Neuronal stem cell (in vitro differentiated cells): ENCODE data around the gene AXIN2.

Source experiments
- DNase-seq: peaks from one replicate; pipeline ENCODE4 v3.0.0-alpha.2; 2013; ENCODE audit warnings: low spot score
- H2AFZ ChIP-seq: one replicate; pipeline ENCODE4 v1.6.1; 2013; ENCODE audit warnings: mild to moderate bottlenecking, low read length, inconsistent platforms
- H2AK5ac ChIP-seq: 2 replicates; pipeline ENCODE4 v1.6.1; 2013; ENCODE audit warnings: low read depth, mild to moderate bottlenecking, inconsistent platforms, low read length, moderate library complexity, mixed read lengths
- H2BK120ac ChIP-seq: 2 replicates; pipeline ENCODE4 v1.6.1; 2013; ENCODE audit warnings: low read depth, mild to moderate bottlenecking, inconsistent platforms, low read length, moderate library complexity, mixed read lengths
- H2BK12ac ChIP-seq: one replicate; pipeline ENCODE4 v1.6.1; 2013; ENCODE audit warnings: low read length, inconsistent platforms
- H2BK15ac ChIP-seq: 2 replicates; pipeline ENCODE4 v1.6.1; 2013; ENCODE audit warnings: mild to moderate bottlenecking, low read length, inconsistent platforms, mixed read lengths
- H2BK5ac ChIP-seq: one replicate; pipeline ENCODE4 v1.6.1; 2013; ENCODE audit warnings: inconsistent platforms, mild to moderate bottlenecking, low read length, moderate library complexity
- H3K14ac ChIP-seq: one replicate; pipeline ENCODE4 v1.6.1; 2013; ENCODE audit warnings: low read length, inconsistent platforms
- H3K18ac ChIP-seq: 2 replicates; pipeline ENCODE4 v1.6.1; 2013; ENCODE audit warnings: low read length, inconsistent platforms
- H3K23ac ChIP-seq: 2 replicates; pipeline ENCODE4 v1.6.1; 2013; ENCODE audit warnings: low read depth, mild to moderate bottlenecking, mixed read lengths, low read length, inconsistent platforms; ENCODE audit not compliant: poor library complexity
- H3K27ac ChIP-seq: replicated peaks from 3 replicates; pipeline ENCODE4 v1.5.1; 2013; ENCODE audit warnings: low read length, inconsistent platforms
- H3K27me3 ChIP-seq, 3 experiments: 2 replicates each; pipeline ENCODE4 v1.6.1; 2013; ENCODE audit warnings: low read length in 3 of 3, mild to moderate bottlenecking in 2 of 3, inconsistent platforms in 1 of 3, low read depth in 1 of 3, mixed read lengths in 1 of 3, moderate library complexity in 1 of 3; ENCODE audit not compliant: control insufficient read depth in 3 of 3, insufficient read depth in 3 of 3
- H3K36me3 ChIP-seq, 2 donors: replicated peaks in 1 of 2; 2 replicates each; pipeline ENCODE4 v1.6.1; 2013; ENCODE audit warnings: low read length in 2 of 2; ENCODE audit not compliant: control insufficient read depth in 2 of 2, insufficient read depth in 2 of 2
- H3K4ac ChIP-seq: 2 replicates; pipeline ENCODE4 v1.6.1; 2013; ENCODE audit warnings: inconsistent platforms, mild to moderate bottlenecking, low read length, moderate library complexity
- H3K4me1 ChIP-seq, 2 donors: 1 replicate in 1 of 2; 2 replicates in 1 of 2; pipeline ENCODE4 v1.6.1; 2013; ENCODE audit warnings: low read length in 2 of 2, low read depth in 1 of 2; ENCODE audit not compliant: control insufficient read depth in 2 of 2, insufficient read depth in 1 of 2
- H3K4me2 ChIP-seq: one replicate; pipeline ENCODE4 v1.6.1; 2013; ENCODE audit warnings: mild to moderate bottlenecking, low read length, inconsistent platforms; ENCODE audit not compliant: insufficient read depth, poor library complexity, severe bottlenecking
- H3K4me3 ChIP-seq, 2 donors: 2 replicates each; pipeline ENCODE4 v1.5.1; 2013; ENCODE audit warnings: low read length in 2 of 2, mild to moderate bottlenecking in 2 of 2, inconsistent platforms in 1 of 2, moderate library complexity in 1 of 2
- H3K79me1 ChIP-seq: one replicate; pipeline ENCODE4 v1.6.1; 2013; ENCODE audit warnings: low read depth, mild to moderate bottlenecking, inconsistent platforms, low read length, moderate library complexity
- H3K9ac ChIP-seq: one replicate; pipeline ENCODE4 v1.6.1; 2013; ENCODE audit warnings: mild to moderate bottlenecking, low read depth, low read length, inconsistent platforms; ENCODE audit not compliant: poor library complexity
- H3K9me3 ChIP-seq, 2 donors: replicated peaks in 1 of 2; 2 replicates each; pipeline versions ENCODE3 to v1.6.1; 2013; ENCODE audit warnings: low read length in 2 of 2, mild to moderate bottlenecking in 2 of 2, inconsistent platforms in 1 of 2, low read depth in 1 of 2, mixed read lengths in 1 of 2, moderate library complexity in 1 of 2; ENCODE audit not compliant: control insufficient read depth in 2 of 2, insufficient read depth in 1 of 2
- H4K8ac ChIP-seq: one replicate; pipeline ENCODE4 v1.6.1; 2013; ENCODE audit warnings: low read depth, mild to moderate bottlenecking, inconsistent platforms, low read length, moderate library complexity
- H4K91ac ChIP-seq: one replicate; pipeline ENCODE4 v1.6.1; 2013; ENCODE audit warnings: low read length, low read depth, mild to moderate bottlenecking, inconsistent platforms; ENCODE audit not compliant: poor library complexity
- WGBS, 2 donors: extraction: QIAGEN DNeasy Blood & Tissue Kit; methylation state at CpG; one replicate each; pipeline ENCODE4 v1.1.7; 2013; ENCODE audit warnings: missing lambda C conversion rate in 2 of 2, mixed read lengths in 1 of 2; ENCODE audit not compliant: insufficient read length in 2 of 2, insufficient replicate concordance in 1 of 2; ENCODE audit errors: extremely low coverage in 2 of 2; 5-methylcytosine and 5-hydroxymethylcytosine counted together

Gene AXIN2

DNA sequence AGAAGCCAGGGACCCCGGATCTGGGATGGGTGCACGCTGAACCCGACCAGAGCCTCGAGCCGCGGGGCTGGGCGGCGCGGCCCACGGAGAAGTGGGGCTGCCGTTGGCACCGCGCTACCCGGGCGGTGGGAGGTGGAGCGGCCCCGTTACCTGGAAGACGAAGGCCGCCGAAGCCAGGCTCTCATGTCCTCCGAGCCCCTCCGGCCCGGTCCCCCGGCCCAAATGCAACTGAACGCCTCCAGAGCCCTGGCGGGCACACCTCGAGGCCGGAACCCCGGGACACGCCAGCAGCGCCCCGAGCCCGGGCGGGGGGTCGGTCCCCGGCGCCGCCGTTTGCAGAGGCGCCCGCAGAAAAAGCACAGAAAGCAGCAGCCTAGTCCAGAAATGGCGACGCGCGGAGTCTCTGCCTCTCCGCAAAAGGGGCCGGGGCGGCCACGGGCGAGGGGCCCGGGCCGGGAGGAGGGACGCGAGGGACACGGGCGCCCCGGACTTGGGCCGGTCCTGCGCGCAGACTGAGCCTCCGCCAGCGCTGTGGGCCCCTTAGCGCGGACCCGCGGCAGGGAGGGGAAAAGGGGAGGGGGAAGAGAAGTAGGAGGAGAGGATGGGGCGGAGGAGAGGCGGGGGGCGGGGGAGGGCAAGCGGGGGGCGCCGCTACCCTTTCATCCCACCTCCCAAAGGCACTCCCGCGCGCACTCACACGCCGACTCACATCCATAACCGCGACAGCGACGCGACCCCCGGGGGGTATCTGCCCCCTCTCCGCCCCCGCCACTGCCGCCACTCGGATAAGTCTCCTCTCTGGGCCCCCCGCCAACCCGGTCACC is 1.4 kb downstream of the AXIN2 start:
- Histone ChIP-seq H2BK120ac (peak overlapping the region; percentile 91), H3K27ac (peak overlapping the region; percentile 94), H3K4me2 (peak overlapping the region; percentile 99), H2BK15ac (peak overlapping the region; percentile 86), H3K18ac (peak overlapping the region; percentile 99), H3K4me1 (peaks cover 19 to 33% of the 10 kb centered on the region in 2 donors), H3K9me3 (no peaks in the 10 kb centered on the region), H4K91ac (no peak overlapping the region), H3K36me3 (peaks cover 0 to 5% of the 10 kb centered on the region in 2 donors), H3K27me3 (peaks cover 0 to 10% (median 0%) of the 10 kb centered on the region in 3 experiments), H4K8ac (no peak overlapping the region), H2BK5ac (peak overlapping the region; percentile 99), H3K23ac (peak overlapping the region; percentile 94), H2AK5ac (peak overlapping the region; percentile 96), H3K9ac (peak overlapping the region; percentile 91), H3K4ac (peak overlapping the region; percentile 30), H3K14ac (no peak overlapping the region), H3K4me3 (peak overlapping the region; percentile 61 to 92), H2AFZ (peak overlapping the region; percentile 86), H3K79me1 (peaks cover 6% of the 10 kb centered on the region), H2BK12ac (peak overlapping the region; percentile 75)
- WGBS, 2 donors: no CpG with 5 or more reads among the region's 89 CpGs
- DNase-seq: no peak

DNA sequence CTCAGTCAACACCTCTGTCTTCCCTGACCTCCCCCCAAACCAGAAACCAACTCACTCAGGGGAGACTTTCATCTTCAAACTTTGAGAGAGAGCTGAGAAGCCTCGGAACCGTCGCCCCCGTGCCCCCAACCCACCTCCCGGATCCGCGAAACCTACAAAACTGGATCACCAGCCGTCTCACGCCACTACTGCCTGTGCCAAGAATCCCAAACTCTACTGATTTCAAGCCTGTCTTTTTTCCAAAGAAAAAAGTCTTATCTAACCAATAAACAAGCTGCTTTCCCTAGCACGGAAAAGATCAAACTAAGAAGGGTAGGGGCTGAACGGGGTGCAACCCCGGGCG is 2.0 kb downstream of the AXIN2 start:
- Histone ChIP-seq H3K27me3 (peaks cover 0 to 10% (median 0%) of the 10 kb centered on the region in 3 experiments), H4K8ac (no peak overlapping the region), H2BK5ac (peak overlapping the region; percentile 99), H3K18ac (peak overlapping the region; percentile 99), H3K9ac (peak overlapping the region; percentile 79), H3K27ac (no peak overlapping the region), H3K4me3 (peak overlapping the region; percentile 61 to 92), H3K4ac (no peak overlapping the region), H2BK120ac (peak overlapping the region; percentile 91), H2BK12ac (no peak overlapping the region), H3K23ac (no peak overlapping the region), H2BK15ac (peak overlapping the region; percentile 86), H2AFZ (peak overlapping the region; percentile 83), H3K4me1 (peaks cover 19 to 34% of the 10 kb centered on the region in 2 donors), H2AK5ac (peak overlapping the region; percentile 96), H4K91ac (no peak overlapping the region), H3K9me3 (no peaks in the 10 kb centered on the region), H3K14ac (no peak overlapping the region), H3K4me2 (peak overlapping the region; percentile 99), H3K36me3 (peaks cover 0 to 5% of the 10 kb centered on the region in 2 donors), H3K79me1 (peaks cover 6% of the 10 kb centered on the region)
- no peak for DNase-seq
- no CpG with 5 or more reads among the region's 13 CpGs for WGBS, 2 donors

DNA sequence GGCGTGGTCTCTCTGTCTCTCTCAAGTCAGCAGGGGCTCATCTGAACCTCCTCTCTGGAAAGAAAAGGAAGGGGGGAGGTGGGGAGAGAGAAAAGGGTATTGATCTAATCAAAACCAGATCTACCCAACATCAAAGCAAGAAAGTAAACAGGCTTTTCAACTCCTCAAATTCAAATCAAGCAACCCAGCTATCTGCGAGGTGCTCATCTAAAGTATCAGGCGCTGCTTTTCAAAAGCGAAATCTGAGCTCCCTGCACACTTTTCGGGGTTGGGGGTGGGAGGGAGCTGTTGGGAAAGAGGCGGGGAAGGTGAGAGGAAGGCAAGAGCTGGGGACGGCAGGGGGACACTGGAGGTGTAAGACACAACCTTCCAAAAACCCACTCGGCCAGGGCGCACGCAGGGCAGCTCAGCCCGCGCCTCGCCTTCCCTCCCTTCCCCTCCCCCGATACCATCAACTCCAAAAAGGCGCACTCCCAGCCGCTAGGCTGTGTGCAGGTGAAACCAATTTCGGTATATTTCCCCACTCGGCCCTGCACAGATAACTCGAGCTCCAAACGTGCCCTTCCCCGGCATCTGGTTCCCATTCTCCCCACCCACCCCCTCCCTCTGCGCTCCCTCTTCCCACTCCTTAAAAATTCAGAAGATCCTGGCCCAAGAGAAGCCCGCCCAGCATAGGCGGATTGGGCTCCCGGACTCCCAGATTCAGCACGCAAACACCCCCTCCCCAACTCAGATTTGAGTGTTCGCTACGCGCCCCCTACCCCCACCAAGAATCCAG is 2.6 kb downstream of the AXIN2 start:
- no peak overlapping the region for H2BK15ac ChIP-seq
- peaks cover 0 to 5% of the 10 kb centered on the region in 2 donors for H3K36me3 ChIP-seq
- H2BK5ac ChIP-seq: no peak overlapping the region
- H3K23ac ChIP-seq: peak overlapping the region; percentile 32
- peak overlapping the region; percentile 99 for H3K4me2 ChIP-seq
- H3K27ac ChIP-seq: no peak overlapping the region
- peaks cover 19 to 39% of the 10 kb centered on the region in 2 donors for H3K4me1 ChIP-seq
- no peaks in the 10 kb centered on the region for H3K9me3 ChIP-seq
- H3K18ac ChIP-seq: peak overlapping the region; percentile 78
- no CpG with 5 or more reads among the region's 29 CpGs for WGBS, 2 donors
- no peak overlapping the region for H2BK12ac ChIP-seq
- peaks cover 0 to 10% (median 0%) of the 10 kb centered on the region in 3 experiments for H3K27me3 ChIP-seq
- no peak overlapping the region for H3K4ac ChIP-seq
- no peak overlapping the region for H4K8ac ChIP-seq
- H3K4me3 ChIP-seq: peak overlapping the region; percentile 61 to 92
- peak overlapping the region; percentile 40 for H3K9ac ChIP-seq
- no peak for DNase-seq
- no peak overlapping the region for H3K14ac ChIP-seq
- H4K91ac ChIP-seq: no peak overlapping the region
- H2AFZ ChIP-seq: no peak overlapping the region
- H3K79me1 ChIP-seq: peaks cover 6% of the 10 kb centered on the region
- H2AK5ac ChIP-seq: peak overlapping the region; percentile 20
- no peak overlapping the region for H2BK120ac ChIP-seq

DNA sequence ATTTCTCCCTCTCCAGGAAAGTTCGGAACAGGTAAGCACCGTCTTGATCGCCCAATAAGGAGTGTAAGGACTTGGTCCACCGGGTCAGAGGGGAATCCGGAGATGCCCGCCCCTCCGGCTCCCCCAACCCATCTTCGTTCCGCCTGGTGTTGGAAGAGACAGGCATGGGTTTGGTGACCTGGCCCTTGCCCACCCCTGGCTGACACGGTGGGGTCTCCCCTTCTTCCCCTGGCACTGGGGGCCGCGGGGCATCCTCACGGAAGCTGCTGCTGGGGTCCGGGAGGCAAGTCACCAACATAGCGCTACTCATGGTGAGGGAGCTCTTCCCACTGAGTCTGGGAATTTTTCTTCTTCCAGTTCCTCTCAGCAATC is 3.2 kb downstream of the AXIN2 start:
- no peak overlapping the region for H2AK5ac ChIP-seq
- no peak for DNase-seq
- peaks cover 19 to 44% of the 10 kb centered on the region in 2 donors for H3K4me1 ChIP-seq
- H2BK12ac ChIP-seq: no peak overlapping the region
- no CpG with 5 or more reads among the region's 15 CpGs for WGBS, 2 donors
- peak overlapping the region; percentile 99 for H3K4me2 ChIP-seq
- peaks cover 0 to 10% (median 0%) of the 10 kb centered on the region in 3 experiments for H3K27me3 ChIP-seq
- no peak overlapping the region for H3K27ac ChIP-seq
- peak overlapping the region in 1 of 2 donors; percentile 61 for H3K4me3 ChIP-seq
- peak overlapping the region; percentile 78 for H3K18ac ChIP-seq
- no peak overlapping the region for H3K4ac ChIP-seq
- H2AFZ ChIP-seq: no peak overlapping the region
- no peak overlapping the region for H2BK5ac ChIP-seq
- H3K9ac ChIP-seq: no peak overlapping the region
- H2BK15ac ChIP-seq: no peak overlapping the region
- no peak overlapping the region for H4K8ac ChIP-seq
- no peak overlapping the region for H3K23ac ChIP-seq
- H3K14ac ChIP-seq: no peak overlapping the region
- no peaks in the 10 kb centered on the region for H3K9me3 ChIP-seq
- no peak overlapping the region for H4K91ac ChIP-seq
- peaks cover 6% of the 10 kb centered on the region for H3K79me1 ChIP-seq
- peaks cover 2 to 5% of the 10 kb centered on the region in 2 donors for H3K36me3 ChIP-seq
- no peak overlapping the region for H2BK120ac ChIP-seq
